Measurements from ENCODE around the gene PHYKPL.

DNA sequence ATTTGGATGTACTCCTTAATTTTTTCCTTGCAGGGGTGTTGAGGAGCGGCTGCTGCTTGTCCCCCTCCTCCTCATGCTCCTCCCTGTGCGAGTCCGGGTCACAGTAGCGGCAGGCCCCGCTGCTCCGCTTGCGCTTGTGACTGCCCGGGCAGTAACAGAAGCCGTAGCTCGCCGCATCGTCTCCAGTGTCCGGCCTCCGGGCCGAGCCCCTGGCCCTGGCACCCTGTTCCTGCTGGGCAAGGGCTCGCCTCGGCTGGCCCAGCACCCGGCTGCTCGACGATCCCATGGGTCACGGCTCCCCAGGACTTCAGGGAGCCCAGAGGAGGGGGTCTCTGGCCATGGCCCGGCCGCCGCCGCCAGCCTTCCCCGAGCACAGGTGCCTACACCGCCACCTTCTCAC is 45.6 kb downstream of the PHYKPL start, which contains the start of gene GMCL2:
- TF ChIP-seq MAX (IDR thresholded peaks at IDR 0.05; ENCODE audit: insufficient read depth, insufficient read length) (no peak), POLR2A (IDR thresholded peaks at IDR 0.05; ENCODE audit: low read depth, low read length) (no peak), EZH2 (IDR thresholded peaks at IDR 0.05; ENCODE audit: borderline replicate concordance, low read depth, low read length, severe bottlenecking) (no peak)
- TF ChIP-seq, protein P1, sequence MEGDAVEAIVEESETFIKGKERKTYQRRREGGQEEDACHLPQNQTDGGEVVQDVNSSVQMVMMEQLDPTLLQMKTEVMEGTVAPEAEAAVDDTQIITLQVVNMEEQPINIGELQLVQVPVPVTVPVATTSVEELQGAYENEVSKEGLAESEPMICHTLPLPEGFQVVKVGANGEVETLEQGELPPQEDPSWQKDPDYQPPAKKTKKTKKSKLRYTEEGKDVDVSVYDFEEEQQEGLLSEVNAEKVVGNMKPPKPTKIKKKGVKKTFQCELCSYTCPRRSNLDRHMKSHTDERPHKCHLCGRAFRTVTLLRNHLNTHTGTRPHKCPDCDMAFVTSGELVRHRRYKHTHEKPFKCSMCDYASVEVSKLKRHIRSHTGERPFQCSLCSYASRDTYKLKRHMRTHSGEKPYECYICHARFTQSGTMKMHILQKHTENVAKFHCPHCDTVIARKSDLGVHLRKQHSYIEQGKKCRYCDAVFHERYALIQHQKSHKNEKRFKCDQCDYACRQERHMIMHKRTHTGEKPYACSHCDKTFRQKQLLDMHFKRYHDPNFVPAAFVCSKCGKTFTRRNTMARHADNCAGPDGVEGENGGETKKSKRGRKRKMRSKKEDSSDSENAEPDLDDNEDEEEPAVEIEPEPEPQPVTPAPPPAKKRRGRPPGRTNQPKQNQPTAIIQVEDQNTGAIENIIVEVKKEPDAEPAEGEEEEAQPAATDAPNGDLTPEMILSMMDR (IDR thresholded peaks at IDR 0.05; ENCODE audit: extremely low read depth in 1 of 2, insufficient read depth in 1 of 2, low read depth in 1 of 2, low read length in 2 of 2) = no peak
